Loucy (cell line): ENCODE data around the gene USP17L11.
"Not testable (repeated sequence)": the region's sequence is repeated elsewhere in the genome, so short reads cannot be mapped to it uniquely, and the experiment has no call there.

Experiments
- CTCF ChIP-seq: fragments of 200-600 bp; sonication (generic); conservative IDR thresholded peaks from 2 replicates; pipeline ENCODE4 v1.5.1; 2014; ENCODE audit warnings: mild to moderate bottlenecking, antibody characterized with exemption, low read length
- EZH2phosphoT487 ChIP-seq: fragments of 200-600 bp; IDR thresholded peaks from 2 replicates; pipeline ENCODE4 v1.6.1; 2018; ENCODE audit warnings: antibody characterized with exemption, mild to moderate bottlenecking, moderate library complexity, borderline replicate concordance

GRCh38 chr4:9257824-9258223 lies 42.6 kb downstream of the USP17L11 start, which contains the start of gene USP17L20:
- TF ChIP-seq CTCF, EZH2phosphoT487: not testable (repeated sequence)
